ENCODE results near the gene NQO1.
"Not testable (repeated sequence)": the region's sequence is repeated elsewhere in the genome, so short reads cannot be mapped to it uniquely, and the experiment has no call there.

Gene NQO1

DNA sequence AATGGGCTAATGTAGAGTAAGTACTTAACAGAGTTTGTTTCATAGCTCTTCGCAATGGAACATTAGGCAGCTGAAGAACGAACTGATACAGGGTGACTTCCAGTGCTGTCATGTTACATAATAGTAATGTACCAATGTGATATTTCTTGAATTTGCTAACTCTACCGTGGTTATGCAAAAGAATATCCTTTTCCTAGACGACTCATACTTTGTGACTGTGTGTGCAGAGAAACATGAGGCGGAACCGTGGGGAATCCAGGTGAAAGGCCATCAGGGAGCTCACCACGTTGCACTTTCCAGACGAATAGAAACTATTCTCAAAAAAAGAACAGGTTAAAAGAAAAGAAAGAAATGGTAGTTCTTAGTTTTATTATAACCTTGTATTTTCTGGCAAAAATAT lies 15.2 kb upstream of the NQO1 start:
- no peak overlapping the region for H2BK12ac ChIP-seq (ENCODE audit: low read length)
- no peak overlapping the region for H4K8ac ChIP-seq (ENCODE audit: low read depth, low read length)
- peaks cover 48 to 57% of the 10 kb centered on the region in 2 experiments for H3K36me3 ChIP-seq (ENCODE audit: control insufficient read depth in 1 of 2, insufficient read depth in 2 of 2, low read length in 2 of 2)
- no peaks in the 10 kb centered on the region for H3K27me3 ChIP-seq (ENCODE audit: insufficient read depth, low read length)
- H3K79me1 ChIP-seq (ENCODE audit: low read length), result no peaks in the 10 kb centered on the region
- no peak overlapping the region for H3K9ac ChIP-seq (ENCODE audit: low read length)
- H4K91ac ChIP-seq (ENCODE audit: low read depth, low read length), result no peak overlapping the region
- H3K23ac ChIP-seq (ENCODE audit: low read length), result no peak overlapping the region
- no peak overlapping the region for H3K4ac ChIP-seq (ENCODE audit: low read depth, low read length)
- no peak overlapping the region for H2BK5ac ChIP-seq (ENCODE audit: low read depth, low read length, poor library complexity)
- H3K4me1 ChIP-seq (ENCODE audit: control insufficient read depth in 1 of 2, insufficient read depth in 2 of 2, low read length in 2 of 2), result no peaks in the 10 kb centered on the region
- no peaks in the 10 kb centered on the region for H3K79me2 ChIP-seq (ENCODE audit: control insufficient read depth, insufficient read depth, low read length, poor library complexity)
- H3K9me3 ChIP-seq (ENCODE audit: insufficient read depth, low read depth, low read length), result no peaks in the 10 kb centered on the region
- no peak overlapping the region for H2BK120ac ChIP-seq (ENCODE audit: insufficient read depth, low read length, poor library complexity)
- no peak overlapping the region for H2AK5ac ChIP-seq (ENCODE audit: low read length)
- H3K14ac ChIP-seq (ENCODE audit: low read length), result no peak overlapping the region
- H3K4me2 ChIP-seq (ENCODE audit: low read length), result no peak overlapping the region
- no CpG with 5 or more reads among the region's 8 CpGs for WGBS (ENCODE audit: extremely low coverage, insufficient coverage, insufficient read length)
- H2AFZ ChIP-seq (ENCODE audit: insufficient read depth, low read length, poor library complexity), result no peak overlapping the region
- DNase-seq, result peak in 1 of 2 donors; percentile 56
- H3K18ac ChIP-seq (ENCODE audit: low read length), result no peak overlapping the region
- H3K27ac ChIP-seq (ENCODE audit: low read depth, low read length), result no peak overlapping the region
- no peak overlapping the region for H4K12ac ChIP-seq (ENCODE audit: low read depth, low read length)
- H3K4me3 ChIP-seq (ENCODE audit: low read depth, low read length), result no peak overlapping the region

DNA sequence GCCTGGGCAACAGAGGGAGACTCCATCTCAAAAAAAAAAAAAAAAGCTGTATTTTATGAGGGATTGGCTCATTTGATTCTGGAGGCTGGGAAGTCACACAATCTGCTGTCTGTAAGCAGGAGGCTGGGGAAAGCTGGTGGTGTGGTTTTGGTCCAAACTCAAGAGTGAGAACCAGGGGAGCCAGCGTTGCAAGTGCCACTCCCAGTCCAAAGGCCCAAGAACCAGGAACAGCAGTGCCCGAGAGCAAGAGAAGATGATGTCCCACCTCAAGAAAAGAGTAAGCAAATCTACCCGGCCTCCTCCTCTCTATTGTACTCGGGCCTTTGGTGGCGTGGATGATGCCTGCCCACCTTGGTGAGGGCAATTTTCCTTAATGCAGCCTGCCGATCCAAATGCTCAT lies 5.7 kb upstream of the NQO1 start:
- Histone ChIP-seq H4K12ac (ENCODE audit: low read depth, low read length) (no peak overlapping the region), H3K18ac (ENCODE audit: low read length) (no peak overlapping the region), H4K91ac (ENCODE audit: low read depth, low read length) (no peak overlapping the region), H3K4me2 (ENCODE audit: low read length) (no peak overlapping the region), H3K4me3 (ENCODE audit: low read depth, low read length) (no peak overlapping the region), H2BK12ac (ENCODE audit: low read length) (no peak overlapping the region), H3K14ac (ENCODE audit: low read length) (no peak overlapping the region), H2AFZ (ENCODE audit: insufficient read depth, low read length, poor library complexity) (no peak overlapping the region), H3K9me3 (ENCODE audit: insufficient read depth, low read depth, low read length) (no peaks in the 10 kb centered on the region), H3K4me1 (ENCODE audit: control insufficient read depth in 1 of 2, insufficient read depth in 2 of 2, low read length in 2 of 2) (peaks cover 2% of the 10 kb centered on the region in 2 experiments), H3K79me1 (ENCODE audit: low read length) (peaks cover 5% of the 10 kb centered on the region), H2BK120ac (ENCODE audit: insufficient read depth, low read length, poor library complexity) (no peak overlapping the region), H3K9ac (ENCODE audit: low read length) (no peak overlapping the region), H3K23ac (ENCODE audit: low read length) (no peak overlapping the region), H2BK5ac (ENCODE audit: low read depth, low read length, poor library complexity) (no peak overlapping the region), H3K27me3 (ENCODE audit: insufficient read depth, low read length) (no peaks in the 10 kb centered on the region), H3K27ac (ENCODE audit: low read depth, low read length) (no peak overlapping the region), H4K8ac (ENCODE audit: low read depth, low read length) (no peak overlapping the region), H2AK5ac (ENCODE audit: low read length) (no peak overlapping the region), H3K36me3 (ENCODE audit: control insufficient read depth in 1 of 2, insufficient read depth in 2 of 2, low read length in 2 of 2) (no peaks in the 10 kb centered on the region), H3K79me2 (ENCODE audit: control insufficient read depth, insufficient read depth, low read length, poor library complexity) (no peaks in the 10 kb centered on the region), H3K4ac (ENCODE audit: low read depth, low read length) (no peak overlapping the region)
- WGBS (ENCODE audit: extremely low coverage, insufficient coverage, insufficient read length), result no CpG with 5 or more reads among the region's 6 CpGs
- DNase-seq, result no peak

DNA sequence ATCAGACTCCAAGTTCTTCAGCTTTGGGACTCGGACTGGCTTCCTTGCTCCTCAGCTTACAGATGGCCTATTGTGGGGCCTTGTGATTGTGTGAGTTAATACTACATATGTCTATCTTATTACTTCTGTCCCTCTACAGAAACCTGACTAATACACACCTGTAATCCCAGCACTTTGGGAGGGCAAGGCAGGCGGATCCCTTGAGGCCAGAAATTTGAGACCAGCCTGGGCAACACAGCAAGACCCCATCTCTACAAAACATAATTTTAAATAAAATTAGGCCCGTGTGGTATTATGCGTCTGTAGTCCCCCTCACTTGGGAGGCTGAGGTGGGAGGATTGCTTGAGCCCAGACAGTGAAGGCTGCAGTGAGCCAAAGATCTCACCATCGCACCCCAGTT lies 4.9 kb upstream of the NQO1 start:
- H3K4me3 ChIP-seq (ENCODE audit: low read depth, low read length); H3K27me3 ChIP-seq (ENCODE audit: insufficient read depth, low read length); H3K79me2 ChIP-seq (ENCODE audit: control insufficient read depth, insufficient read depth, low read length, poor library complexity); H3K4me2 ChIP-seq (ENCODE audit: low read length); H2BK5ac ChIP-seq (ENCODE audit: low read depth, low read length, poor library complexity); H2AK5ac ChIP-seq (ENCODE audit: low read length); H2BK120ac ChIP-seq (ENCODE audit: insufficient read depth, low read length, poor library complexity); H4K8ac ChIP-seq (ENCODE audit: low read depth, low read length); H3K9me3 ChIP-seq (ENCODE audit: insufficient read depth, low read depth, low read length); H2BK12ac ChIP-seq (ENCODE audit: low read length); DNase-seq; H3K36me3 ChIP-seq (ENCODE audit: control insufficient read depth in 1 of 2, insufficient read depth in 2 of 2, low read length in 2 of 2); H3K4me1 ChIP-seq (ENCODE audit: control insufficient read depth in 1 of 2, insufficient read depth in 2 of 2, low read length in 2 of 2); H2AFZ ChIP-seq (ENCODE audit: insufficient read depth, low read length, poor library complexity); H3K79me1 ChIP-seq (ENCODE audit: low read length); H3K14ac ChIP-seq (ENCODE audit: low read length); H3K27ac ChIP-seq (ENCODE audit: low read depth, low read length); H3K9ac ChIP-seq (ENCODE audit: low read length); H3K18ac ChIP-seq (ENCODE audit: low read length); H3K23ac ChIP-seq (ENCODE audit: low read length); H3K4ac ChIP-seq (ENCODE audit: low read depth, low read length); H4K91ac ChIP-seq (ENCODE audit: low read depth, low read length); H4K12ac ChIP-seq (ENCODE audit: low read depth, low read length): not testable (repeated sequence)
- no CpG with 5 or more reads among the region's 5 CpGs for WGBS (ENCODE audit: extremely low coverage, insufficient coverage, insufficient read length)

DNA sequence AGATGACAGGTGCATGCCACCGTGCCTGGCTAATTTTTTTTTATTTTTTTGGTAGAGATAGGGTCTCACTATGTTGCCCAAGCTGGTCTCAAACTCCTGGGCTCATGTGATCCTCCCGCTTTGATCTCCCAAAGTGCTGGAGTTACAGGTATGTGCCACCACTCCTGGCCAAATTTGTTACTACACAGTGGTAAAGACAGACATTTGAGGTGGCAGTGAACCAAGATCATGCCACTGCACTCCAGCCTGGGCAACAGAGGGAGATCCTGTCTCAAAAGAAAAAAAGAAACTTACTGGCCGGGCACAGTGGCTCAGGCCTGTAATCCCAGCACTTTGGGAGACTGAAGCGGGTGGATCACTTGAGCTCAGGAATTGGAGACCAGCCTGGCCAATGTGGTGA lies 2.7 kb upstream of the NQO1 start:
- H3K4me3 ChIP-seq (ENCODE audit: low read depth, low read length); H3K9me3 ChIP-seq (ENCODE audit: insufficient read depth, low read depth, low read length); H2BK5ac ChIP-seq (ENCODE audit: low read depth, low read length, poor library complexity); H2BK120ac ChIP-seq (ENCODE audit: insufficient read depth, low read length, poor library complexity); H3K18ac ChIP-seq (ENCODE audit: low read length); H3K4me2 ChIP-seq (ENCODE audit: low read length); H3K23ac ChIP-seq (ENCODE audit: low read length); H3K9ac ChIP-seq (ENCODE audit: low read length); H3K79me2 ChIP-seq (ENCODE audit: control insufficient read depth, insufficient read depth, low read length, poor library complexity); H2AK5ac ChIP-seq (ENCODE audit: low read length); H3K14ac ChIP-seq (ENCODE audit: low read length); H3K27ac ChIP-seq (ENCODE audit: low read depth, low read length); DNase-seq; H4K8ac ChIP-seq (ENCODE audit: low read depth, low read length); H3K36me3 ChIP-seq (ENCODE audit: control insufficient read depth in 1 of 2, insufficient read depth in 2 of 2, low read length in 2 of 2); H2BK12ac ChIP-seq (ENCODE audit: low read length); H4K12ac ChIP-seq (ENCODE audit: low read depth, low read length); H3K27me3 ChIP-seq (ENCODE audit: insufficient read depth, low read length); H3K4ac ChIP-seq (ENCODE audit: low read depth, low read length); H2AFZ ChIP-seq (ENCODE audit: insufficient read depth, low read length, poor library complexity); H4K91ac ChIP-seq (ENCODE audit: low read depth, low read length): not testable (repeated sequence)
- peaks cover 7 to 13% of the 10 kb centered on the region in 2 experiments for H3K4me1 ChIP-seq (ENCODE audit: control insufficient read depth in 1 of 2, insufficient read depth in 2 of 2, low read length in 2 of 2)
- peaks cover 18% of the 10 kb centered on the region for H3K79me1 ChIP-seq (ENCODE audit: low read length)
- no CpG with 5 or more reads among the region's 4 CpGs for WGBS (ENCODE audit: extremely low coverage, insufficient coverage, insufficient read length)

Measured in trophoblast cell (in vitro differentiated cells and primary cell).